ENCODE results near the gene CBX1. TPM values are rescaled to one million over a fixed set of nuclear protein-coding genes. Genes with fewer than 3 reads are reported as not detected.

The CBX1 gene
- total and polyA plus RNA-seq, 2 of the 13 experiments (the other 11 are each of a cell fraction or from before 2014, with no cell fraction given), result 17.8 to 108 TPM

- TF ChIP-seq ZBTB25 (CRISPR knock-in tag; IDR thresholded peaks at IDR 0.05) (peak; percentile 30; the same call in 1 of the 2 replicates), FOXP4 (CRISPR knock-in tag; IDR thresholded peaks at IDR 0.05) (no peak), SMARCE1 (IDR thresholded peaks at IDR 0.05; ENCODE audit: borderline replicate concordance) (no peak), SNAI1 (CRISPR knock-in tag; IDR thresholded peaks at IDR 0.05; ENCODE audit: borderline replicate concordance) (no peak), GMEB2 (CRISPR knock-in tag; IDR thresholded peaks at IDR 0.05; ENCODE audit: low read depth) (no peak), ATAD3A (CRISPR knock-in tag; IDR thresholded peaks at IDR 0.05) (no peak), ZBTB43 (CRISPR knock-in tag; conservative IDR thresholded peaks at IDR 0.05) (no peak), MLX (CRISPR knock-in tag; IDR thresholded peaks at IDR 0.05) (no peak), ZNF335 (CRISPR knock-in tag; IDR thresholded peaks at IDR 0.05) (no peak), STAG1 (CRISPR knock-in tag; IDR thresholded peaks at IDR 0.05) (peak; percentile 95), THYN1 (CRISPR knock-in tag; IDR thresholded peaks at IDR 0.05; ENCODE audit: borderline replicate concordance, low read depth) (no peak), HOXA3 (CRISPR knock-in tag; IDR thresholded peaks at IDR 0.05) (0 out of 2 replicates have a peak, but pooled peaks have one; percentile 30), BCL3 (CRISPR knock-in tag; IDR thresholded peaks at IDR 0.05) (0 out of 2 replicates have a peak, but pooled peaks have one; percentile 17), CREB1 (IDR thresholded peaks at IDR 0.05) (no peak), CREB1 (CRISPR knock-in tag; IDR thresholded peaks at IDR 0.05) (no peak), PLRG1 (conservative IDR thresholded peaks at IDR 0.05) (no peak), ZNF740 (CRISPR knock-in tag; IDR thresholded peaks at IDR 0.05) (no peak), KLF6 (CRISPR knock-in tag; IDR thresholded peaks at IDR 0.05) (no peak), CREB3 (CRISPR knock-in tag; IDR thresholded peaks at IDR 0.05) (no peak), AKAP8 (CRISPR knock-in tag; IDR thresholded peaks at IDR 0.05) (peak; percentile 75; the same call in 1 of the 2 replicates), NCOA2 (CRISPR knock-in tag; IDR thresholded peaks at IDR 0.05) (0 out of 2 replicates have a peak, but pooled peaks have one; percentile 33)
Measured at GRCh38 chr17:48026502-48027321, 74.6 kb downstream of the CBX1 start (continued).
